A549 (cell line): ENCODE data around the gene BIRC7.

Experiments
- EP300 ChIP-seq, 2 experiments: fragments of >200 bp; sonication (Bioruptor Twin); formaldehyde crosslinking; IDR thresholded peaks; 2 replicates in 1 of 2; 3 replicates in 1 of 2; pipeline ENCODE4 v1.6.1; 2016 to 2017
- JUN ChIP-seq, 2 experiments: fragments of >200 bp; sonication (Bioruptor Twin); formaldehyde crosslinking; IDR thresholded peaks; 2 replicates in 1 of 2; 3 replicates in 1 of 2; pipeline ENCODE4 v1.6.1; 2016 to 2017
- MAX ChIP-seq: IDR thresholded peaks from 2 replicates; pipeline ENCODE4 v1.6.1; 2012
- PHF8 ChIP-seq: fragments of 200-600 bp; sonication (generic); IDR thresholded peaks from 2 replicates; pipeline ENCODE4 v1.6.1; 2016; ENCODE audit warnings: low read depth, mild to moderate bottlenecking, antibody characterized with exemption, moderate library complexity, borderline replicate concordance
- POLR2A ChIP-seq: IDR thresholded peaks from 2 replicates; pipeline ENCODE4 v1.6.1; 2012; ENCODE audit warnings: mild to moderate bottlenecking, low read length
- RFX5 ChIP-seq: fragments of 450-650 bp; IDR thresholded peaks from 2 replicates; pipeline ENCODE4 v1.7.1; 2014; ENCODE audit warnings: antibody characterized with exemption, mild to moderate bottlenecking, moderate library complexity
- TF ChIP-seq, protein P1 (sequence below): fragments of >200 bp; sonication (Bioruptor Twin); formaldehyde crosslinking; IDR thresholded peaks from 3 replicates; pipeline ENCODE4 v1.6.1; 2016
- TF ChIP-seq, protein P2 (sequence below): fragments of >200 bp; sonication (Bioruptor Twin); formaldehyde crosslinking; IDR thresholded peaks from 3 replicates; pipeline ENCODE4 v1.5.1; 2016
- TF ChIP-seq, protein P3 (sequence below): fragments of 450-650 bp; IDR thresholded peaks from 2 replicates; pipeline ENCODE4 v1.6.1; 2014; ENCODE audit warnings: antibody characterized with exemption
- TF ChIP-seq, protein P4 (sequence below): fragments of 150-350 bp; IDR thresholded peaks from 2 replicates; pipeline ENCODE4 v1.6.1; 2014; ENCODE audit warnings: low read depth, mild to moderate bottlenecking, low read length

DNA sequence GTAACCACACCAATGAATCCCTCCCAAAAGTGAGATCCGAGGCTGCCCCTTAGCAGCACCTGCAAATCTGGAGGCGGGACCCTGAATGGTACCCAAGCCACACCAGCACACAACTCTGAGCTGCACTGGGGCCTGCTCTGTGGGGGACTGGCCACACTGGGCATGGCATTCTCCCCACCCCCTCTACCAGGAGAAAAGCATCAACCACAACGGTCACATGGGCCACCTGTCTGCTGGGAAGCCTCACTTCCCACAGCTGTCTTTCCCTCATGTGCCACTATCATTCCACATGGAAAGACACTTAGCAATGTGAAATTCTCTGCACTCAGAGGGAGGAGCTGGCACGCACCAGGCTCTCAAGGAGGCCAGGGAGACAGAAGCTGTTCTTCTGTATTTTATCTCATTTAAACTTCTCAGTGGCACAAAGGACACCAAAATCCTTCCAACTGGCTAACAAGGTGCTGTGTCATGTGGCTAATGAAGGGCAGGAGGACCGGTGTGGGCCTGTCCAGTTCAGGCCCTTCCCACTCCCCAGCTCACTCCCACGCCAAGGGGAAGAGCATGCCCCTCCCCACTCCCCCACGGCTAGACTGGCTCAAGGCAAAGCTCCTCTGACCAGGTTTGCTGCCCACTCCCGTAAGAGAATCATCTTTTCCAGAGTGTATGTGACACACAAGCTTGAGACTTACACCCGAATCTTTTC lies 38.8 kb upstream of the BIRC7 start:
- TF ChIP-seq POLR2A (no peak), PHF8 (no peak), EP300 (IDR thresholded peaks at IDR 0.05) (no peak), RFX5 (no peak), MAX (no peak), JUN (IDR thresholded peaks at IDR 0.05) (no peak)
- TF ChIP-seq, protein P1, sequence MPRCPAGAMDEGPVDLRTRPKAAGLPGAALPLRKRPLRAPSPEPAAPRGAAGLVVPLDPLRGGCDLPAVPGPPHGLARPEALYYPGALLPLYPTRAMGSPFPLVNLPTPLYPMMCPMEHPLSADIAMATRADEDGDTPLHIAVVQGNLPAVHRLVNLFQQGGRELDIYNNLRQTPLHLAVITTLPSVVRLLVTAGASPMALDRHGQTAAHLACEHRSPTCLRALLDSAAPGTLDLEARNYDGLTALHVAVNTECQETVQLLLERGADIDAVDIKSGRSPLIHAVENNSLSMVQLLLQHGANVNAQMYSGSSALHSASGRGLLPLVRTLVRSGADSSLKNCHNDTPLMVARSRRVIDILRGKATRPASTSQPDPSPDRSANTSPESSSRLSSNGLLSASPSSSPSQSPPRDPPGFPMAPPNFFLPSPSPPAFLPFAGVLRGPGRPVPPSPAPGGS, result no peak
- TF ChIP-seq, protein P2, sequence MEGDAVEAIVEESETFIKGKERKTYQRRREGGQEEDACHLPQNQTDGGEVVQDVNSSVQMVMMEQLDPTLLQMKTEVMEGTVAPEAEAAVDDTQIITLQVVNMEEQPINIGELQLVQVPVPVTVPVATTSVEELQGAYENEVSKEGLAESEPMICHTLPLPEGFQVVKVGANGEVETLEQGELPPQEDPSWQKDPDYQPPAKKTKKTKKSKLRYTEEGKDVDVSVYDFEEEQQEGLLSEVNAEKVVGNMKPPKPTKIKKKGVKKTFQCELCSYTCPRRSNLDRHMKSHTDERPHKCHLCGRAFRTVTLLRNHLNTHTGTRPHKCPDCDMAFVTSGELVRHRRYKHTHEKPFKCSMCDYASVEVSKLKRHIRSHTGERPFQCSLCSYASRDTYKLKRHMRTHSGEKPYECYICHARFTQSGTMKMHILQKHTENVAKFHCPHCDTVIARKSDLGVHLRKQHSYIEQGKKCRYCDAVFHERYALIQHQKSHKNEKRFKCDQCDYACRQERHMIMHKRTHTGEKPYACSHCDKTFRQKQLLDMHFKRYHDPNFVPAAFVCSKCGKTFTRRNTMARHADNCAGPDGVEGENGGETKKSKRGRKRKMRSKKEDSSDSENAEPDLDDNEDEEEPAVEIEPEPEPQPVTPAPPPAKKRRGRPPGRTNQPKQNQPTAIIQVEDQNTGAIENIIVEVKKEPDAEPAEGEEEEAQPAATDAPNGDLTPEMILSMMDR, result no peak
- TF ChIP-seq, protein P3, sequence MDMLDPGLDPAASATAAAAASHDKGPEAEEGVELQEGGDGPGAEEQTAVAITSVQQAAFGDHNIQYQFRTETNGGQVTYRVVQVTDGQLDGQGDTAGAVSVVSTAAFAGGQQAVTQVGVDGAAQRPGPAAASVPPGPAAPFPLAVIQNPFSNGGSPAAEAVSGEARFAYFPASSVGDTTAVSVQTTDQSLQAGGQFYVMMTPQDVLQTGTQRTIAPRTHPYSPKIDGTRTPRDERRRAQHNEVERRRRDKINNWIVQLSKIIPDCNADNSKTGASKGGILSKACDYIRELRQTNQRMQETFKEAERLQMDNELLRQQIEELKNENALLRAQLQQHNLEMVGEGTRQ, result no peak
- TF ChIP-seq, protein P4, sequence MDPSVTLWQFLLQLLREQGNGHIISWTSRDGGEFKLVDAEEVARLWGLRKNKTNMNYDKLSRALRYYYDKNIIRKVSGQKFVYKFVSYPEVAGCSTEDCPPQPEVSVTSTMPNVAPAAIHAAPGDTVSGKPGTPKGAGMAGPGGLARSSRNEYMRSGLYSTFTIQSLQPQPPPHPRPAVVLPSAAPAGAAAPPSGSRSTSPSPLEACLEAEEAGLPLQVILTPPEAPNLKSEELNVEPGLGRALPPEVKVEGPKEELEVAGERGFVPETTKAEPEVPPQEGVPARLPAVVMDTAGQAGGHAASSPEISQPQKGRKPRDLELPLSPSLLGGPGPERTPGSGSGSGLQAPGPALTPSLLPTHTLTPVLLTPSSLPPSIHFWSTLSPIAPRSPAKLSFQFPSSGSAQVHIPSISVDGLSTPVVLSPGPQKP, result no peak
